Gastroesophageal sphincter (tissue), 4 donors: Measurements from ENCODE around the gene IZUMO4. TPM values are rescaled to one million over a fixed set of nuclear protein-coding genes. Genes with fewer than 3 reads are reported as not detected.
A peak's percentile ranks its signal among the peaks of the same experiment; 100 is the strongest.

Experiments
- ATAC-seq: fragments of 150-250 bp; one replicate; pipeline ENCODE4 v1.9.1; 2016; ENCODE audit warnings: mild to moderate bottlenecking, moderate library complexity
- H3K27ac ChIP-seq, 4 donors: fragments of 200-600 bp; sonication (generic) in 3 of 4; 1 replicate in 3 of 4; 2 replicates in 1 of 4; pipeline ENCODE4 v1.5.1; 2016 to 2019
- H3K27me3 ChIP-seq: fragments of 200-600 bp; sonication (generic); one replicate; pipeline ENCODE4 v1.5.1; 2019
- H3K36me3 ChIP-seq, 2 donors: fragments of 200-600 bp; sonication (generic); one replicate each; pipeline ENCODE4 v1.5.1; 2019; ENCODE audit warnings: control low read depth in 1 of 2
- H3K4me1 ChIP-seq, 3 donors: fragments of 200-600 bp; sonication (generic); 1 replicate in 2 of 3; 2 replicates in 1 of 3; pipeline ENCODE4 v1.5.1; 2016 to 2019; ENCODE audit warnings: control low read depth in 2 of 3
- H3K4me3 ChIP-seq, 2 donors: fragments of 200-600 bp; sonication (generic); one replicate each; pipeline ENCODE4 v1.5.1; 2019; ENCODE audit warnings: mild to moderate bottlenecking in 1 of 2, moderate library complexity in 1 of 2
- H3K9me3 ChIP-seq, 3 donors: fragments of 200-600 bp; sonication (generic); one replicate each; pipeline ENCODE4 v1.5.1; 2017 to 2019; ENCODE audit warnings: control low read depth in 2 of 3
- CTCF ChIP-seq, 4 experiments: fragments of 200-600 bp in 2 of 4; fragments of 450-650 bp in 2 of 4; sonication (generic) in 1 of 4; IDR thresholded peaks; one replicate each; pipeline ENCODE4 v1.5.1; 2017 to 2019; ENCODE audit warnings: antibody characterized with exemption in 4 of 4, mild to moderate bottlenecking in 2 of 4, moderate library complexity in 2 of 4
- EP300 ChIP-seq: sonication (generic); formaldehyde crosslinking; IDR thresholded peaks from one replicate; pipeline ENCODE4 v1.6.1; 2017; ENCODE audit warnings: antibody characterized with exemption, mild to moderate bottlenecking
- POLR2A ChIP-seq, 2 donors: fragments of 450-650 bp; IDR thresholded peaks; one replicate each; pipeline ENCODE4 v1.6.1; 2017; ENCODE audit warnings: antibody characterized with exemption in 2 of 2, mild to moderate bottlenecking in 2 of 2, moderate library complexity in 1 of 2
- POLR2AphosphoS5 ChIP-seq: sonication (generic); formaldehyde crosslinking; IDR thresholded peaks from one replicate; pipeline ENCODE4 v1.6.1; 2017; ENCODE audit warnings: antibody characterized with exemption
- WGBS, 2 donors: methylation state at CpG; one replicate each; pipeline ENCODE4 v1.1.5; 2018; ENCODE audit warnings: low coverage in 1 of 2; 5-methylcytosine and 5-hydroxymethylcytosine counted together
- total RNA-seq, 4 donors: library from RNA; depleted of rRNA; stranded (reverse); fragments of >200 nt; gene quantifications; one replicate each; pipeline ENCODE4 v1.1.0, GENCODE V29; 2016

The IZUMO4 gene
- total RNA-seq, 4 donors from 2014 or later, result 2.4 to 17.3 (median 4.3) TPM

GRCh38 chr19:2079076-2079864 is 17.4 kb upstream of the IZUMO4 start:
- peaks cover 0 to 49% (median 8%) of the 10 kb centered on the region in 3 donors for H3K4me1 ChIP-seq
- H3K27me3 ChIP-seq, result no peaks in the 10 kb centered on the region
- H3K36me3 ChIP-seq, result peaks cover 0 to 100% of the 10 kb centered on the region in 2 donors
- H3K9me3 ChIP-seq, result no peaks in the 10 kb centered on the region
- H3K4me3 ChIP-seq, result no peak overlapping the region
- TF ChIP-seq POLR2A (IDR thresholded peaks at IDR 0.05) (no peak), POLR2AphosphoS5 (no peak)
- H3K27ac ChIP-seq, result no peak overlapping the region
- ATAC-seq, result no peak
- WGBS, 2 donors, result 85% methylated on average over 4 of the region's 32 CpGs; no CpG with 5 or more reads in 1 of the 2 donors

- ATAC-seq, result no peak
- Histone ChIP-seq H3K27ac (peak overlapping the region in 1 of 4 donors; percentile 58), H3K4me3 (no peak overlapping the region), H3K4me1 (peaks cover 0 to 49% (median 8%) of the 10 kb centered on the region in 3 donors), H3K9me3 (no peaks in the 10 kb centered on the region), H3K36me3 (peaks cover 0 to 100% of the 10 kb centered on the region in 2 donors), H3K27me3 (no peaks in the 10 kb centered on the region)
- WGBS, 2 donors, result no CpG with 5 or more reads among the region's 23 CpGs
- TF ChIP-seq CTCF (IDR thresholded peaks at IDR 0.05) (no peak), EP300 (no peak), POLR2A (IDR thresholded peaks at IDR 0.05) (no peak), POLR2AphosphoS5 (no peak)
These were observed 16.8 kb upstream of the IZUMO4 start for GRCh38 chr19:2079865-2080301.

- TF ChIP-seq EP300 (no peak), CTCF (IDR thresholded peaks at IDR 0.05) (no peak), POLR2AphosphoS5 (no peak), POLR2A (IDR thresholded peaks at IDR 0.05) (no peak)
- no peak for ATAC-seq
- H3K27ac ChIP-seq, result peak overlapping the region in 2 of 4 donors; percentile 25 to 58
- WGBS, 2 donors, result 68 to 80% methylated on average over 6 to 11 of the region's 23 CpGs
- H3K4me1 ChIP-seq, result peaks cover 0 to 54% (median 8%) of the 10 kb centered on the region in 3 donors
- no peaks in the 10 kb centered on the region for H3K27me3 ChIP-seq
- H3K36me3 ChIP-seq, result peaks cover 0 to 97% of the 10 kb centered on the region in 2 donors
- H3K4me3 ChIP-seq, result no peak overlapping the region
- no peaks in the 10 kb centered on the region for H3K9me3 ChIP-seq
These were observed 16.3 kb upstream of the IZUMO4 start for GRCh38 chr19:2080336-2080988.

- peak overlapping the region in 3 of 4 donors; percentile 1 to 61 (median 58) for H3K27ac ChIP-seq
- peaks cover 0 to 80% of the 10 kb centered on the region in 2 donors for H3K36me3 ChIP-seq
- ATAC-seq, result peak; percentile 28
- no peak overlapping the region for H3K4me3 ChIP-seq
- peaks cover 0 to 71% (median 8%) of the 10 kb centered on the region in 3 donors for H3K4me1 ChIP-seq
- 52 to 73% methylated on average over 2 to 5 of the region's 30 CpGs for WGBS, 2 donors
- no peaks in the 10 kb centered on the region for H3K27me3 ChIP-seq
- TF ChIP-seq POLR2A (IDR thresholded peaks at IDR 0.05) (no peak), EP300 (no peak), POLR2AphosphoS5 (no peak), CTCF (IDR thresholded peaks at IDR 0.05) (no peak)
- H3K9me3 ChIP-seq, result no peaks in the 10 kb centered on the region
These were observed 14.6 kb upstream of the IZUMO4 start for GRCh38 chr19:2081873-2082810.
